ENCODE data around the gene AP1G1. TPM values are rescaled to one million over a fixed set of nuclear protein-coding genes. Genes with fewer than 3 reads are reported as not detected.

The AP1G1 gene
- total and polyA plus RNA-seq, 5 donors from 2014 or later: 11.7 to 190 (median 13.6) TPM

GRCh38 chr16:71727551-71728324, 80.9 kb downstream of the AP1G1 start:
- H3K27ac ChIP-seq (ENCODE audit: insufficient read depth, low read length, poor library complexity, severe bottlenecking): no peak overlapping the region
- no peaks in the 10 kb centered on the region for H3K9me3 ChIP-seq (ENCODE audit: control insufficient read depth in 2 of 2, low read length in 2 of 2)
- DNase-seq: no peak
- H3K36me3 ChIP-seq (ENCODE audit: control insufficient read depth, insufficient read depth, low read length): peaks cover 27% of the 10 kb centered on the region
- peak overlapping the region in 1 of 3 donors; percentile 5 for H3K27ac Mint-ChIP-seq
- no peak for ATAC-seq (ENCODE audit: low read depth in 2 of 2)
- peaks cover 18% of the 10 kb centered on the region for H3K36me3 Mint-ChIP-seq
- no peaks in the 10 kb centered on the region for H3K9me3 Mint-ChIP-seq
- H3K4me1 ChIP-seq (ENCODE audit: control insufficient read depth, insufficient read depth, low read length, poor library complexity, severe bottlenecking): peaks cover 7% of the 10 kb centered on the region
- H3K4me3 Mint-ChIP-seq: peak overlapping the region in 1 of 4 donors; percentile 58
- peaks cover 7 to 15% (median 10%) of the 10 kb centered on the region in 4 donors for H3K4me1 Mint-ChIP-seq
- no peak overlapping the region for H3K4me3 ChIP-seq (ENCODE audit: low read depth, low read length)
- peaks cover 14% of the 10 kb centered on the region for H3K27me3 Mint-ChIP-seq
- H3K27me3 ChIP-seq (ENCODE audit: control insufficient read depth, insufficient read depth, low read length): no peaks in the 10 kb centered on the region

DNA sequence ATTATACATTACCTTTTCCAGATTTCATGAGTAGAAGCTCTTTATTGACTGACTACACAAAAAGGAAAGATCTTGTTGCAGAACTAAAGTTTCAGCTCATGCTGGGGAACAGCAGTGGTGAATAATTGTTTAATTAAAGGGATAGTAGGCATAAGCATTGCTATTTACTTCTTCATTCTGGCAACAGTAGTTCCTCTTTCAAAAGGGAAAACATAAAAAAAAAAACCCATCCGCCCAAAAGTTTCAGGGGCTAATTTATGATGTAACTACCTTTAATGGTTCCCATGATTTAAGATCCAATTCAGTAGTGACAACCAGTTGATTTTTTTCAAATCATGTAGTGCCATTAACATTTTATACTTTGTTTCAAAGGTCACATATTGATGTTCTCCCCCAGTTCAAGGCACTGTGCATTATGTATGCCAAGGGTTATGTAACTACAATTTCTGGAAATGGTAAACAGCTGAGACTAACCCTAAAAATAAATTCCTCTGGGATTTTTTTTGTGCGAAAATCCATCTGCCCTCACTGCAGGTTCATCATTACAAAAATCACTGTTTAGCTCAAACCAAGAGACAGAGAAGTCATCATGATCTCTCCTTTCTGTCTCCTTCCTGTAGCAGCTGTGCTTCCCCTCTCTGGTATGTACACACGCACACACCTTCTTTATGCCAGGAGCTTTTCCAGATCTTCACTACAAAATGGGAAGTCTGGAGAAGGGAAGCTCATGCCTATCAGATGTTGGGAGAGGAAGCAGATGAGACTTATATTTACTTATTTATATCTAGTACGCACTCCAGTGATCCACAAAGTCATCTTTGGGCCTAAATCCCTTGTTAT, 81.9 kb downstream of the AP1G1 start:
- H3K9me3 ChIP-seq (ENCODE audit: control insufficient read depth in 2 of 2, low read length in 2 of 2): no peaks in the 10 kb centered on the region
- Mint-ChIP-seq H3K9me3 (no peaks in the 10 kb centered on the region), H3K27ac (no peak overlapping the region), H3K36me3 (peaks cover 9% of the 10 kb centered on the region), H3K4me3 (peak overlapping the region in 2 of 4 donors; percentile 0 to 71), H3K27me3 (peaks cover 14% of the 10 kb centered on the region), H3K4me1 (peaks cover 9 to 21% (median 14%) of the 10 kb centered on the region in 4 donors)
- peaks cover 16% of the 10 kb centered on the region for H3K4me1 ChIP-seq (ENCODE audit: control insufficient read depth, insufficient read depth, low read length, poor library complexity, severe bottlenecking)
- DNase-seq (no peak), ATAC-seq (ENCODE audit: low read depth in 2 of 2) (no peak)
- H3K36me3 ChIP-seq (ENCODE audit: control insufficient read depth, insufficient read depth, low read length): peaks cover 17% of the 10 kb centered on the region
- H3K27me3 ChIP-seq (ENCODE audit: control insufficient read depth, insufficient read depth, low read length): no peaks in the 10 kb centered on the region
- H3K4me3 ChIP-seq (ENCODE audit: low read depth, low read length): no peak overlapping the region
- H3K27ac ChIP-seq (ENCODE audit: insufficient read depth, low read length, poor library complexity, severe bottlenecking): no peak overlapping the region

DNA sequence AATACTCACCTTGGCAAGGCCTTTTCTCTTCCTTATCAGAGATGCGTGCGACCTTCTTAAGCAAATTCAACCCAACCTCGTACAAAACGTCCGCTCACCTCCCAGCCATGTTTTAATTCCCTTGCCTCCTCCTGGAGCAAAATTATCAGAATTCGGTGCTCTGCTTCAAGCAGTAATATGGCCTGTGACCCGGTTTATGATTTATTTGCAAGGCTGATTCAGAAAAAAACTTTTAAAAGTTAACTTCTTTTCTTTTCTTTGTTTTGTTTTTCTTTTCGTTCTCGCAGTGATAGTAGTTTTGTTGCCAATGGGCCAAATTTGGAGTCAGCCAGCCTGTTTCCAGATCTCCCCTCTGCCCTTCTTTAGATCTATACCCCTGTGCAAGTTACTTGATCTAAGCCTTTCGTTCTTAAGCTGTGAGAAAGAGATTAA, 84.3 kb downstream of the AP1G1 start, which contains the start of gene PHLPP2:
Gene PHLPP2, minus strand, starts transcription at position 382 of the 432 bp plus-strand sequence. CDS start 9,906 bp downstream, outside the sequence.
- H3K27me3 Mint-ChIP-seq: peaks cover 14% of the 10 kb centered on the region
- Histone ChIP-seq H3K4me3 (ENCODE audit: low read depth, low read length) (peak within 1 kb of the TSS; percentile 55), H3K27ac (ENCODE audit: insufficient read depth, low read length, poor library complexity, severe bottlenecking) (peak within 1 kb of the TSS; percentile 79), H3K36me3 (ENCODE audit: control insufficient read depth, insufficient read depth, low read length) (no peaks in the 10 kb centered on the region), H3K27me3 (ENCODE audit: control insufficient read depth, insufficient read depth, low read length) (no peaks in the 10 kb centered on the region), H3K9me3 (ENCODE audit: control insufficient read depth in 2 of 2, low read length in 2 of 2) (no peaks in the 10 kb centered on the region), H3K4me1 (ENCODE audit: control insufficient read depth, insufficient read depth, low read length, poor library complexity, severe bottlenecking) (peaks cover 16% of the 10 kb centered on the region)
- ATAC-seq (ENCODE audit: low read depth in 2 of 2): no peak
- no peak for DNase-seq
- H3K4me3 Mint-ChIP-seq: peak within 1 kb of the TSS; percentile 87 to 95 (median 90)
- peaks cover 9 to 23% (median 14%) of the 10 kb centered on the region in 4 donors for H3K4me1 Mint-ChIP-seq
- H3K36me3 Mint-ChIP-seq: peaks cover 4% of the 10 kb centered on the region
- H3K27ac Mint-ChIP-seq: peak within 1 kb of the TSS; percentile 52 to 84 (median 80)
- H3K9me3 Mint-ChIP-seq: no peaks in the 10 kb centered on the region

- peaks cover 14% of the 10 kb centered on the region for H3K27me3 Mint-ChIP-seq
- Histone ChIP-seq H3K27ac (ENCODE audit: insufficient read depth, low read length, poor library complexity, severe bottlenecking) (peak overlapping the region; percentile 79), H3K4me3 (ENCODE audit: low read depth, low read length) (peak overlapping the region; percentile 55), H3K9me3 (ENCODE audit: control insufficient read depth in 2 of 2, low read length in 2 of 2) (no peaks in the 10 kb centered on the region), H3K4me1 (ENCODE audit: control insufficient read depth, insufficient read depth, low read length, poor library complexity, severe bottlenecking) (peaks cover 16% of the 10 kb centered on the region), H3K36me3 (ENCODE audit: control insufficient read depth, insufficient read depth, low read length) (no peaks in the 10 kb centered on the region), H3K27me3 (ENCODE audit: control insufficient read depth, insufficient read depth, low read length) (no peaks in the 10 kb centered on the region)
- ATAC-seq (ENCODE audit: low read depth in 2 of 2): peak; percentile 85 to 88
- DNase-seq: peak; percentile 72 to 88 (median 86)
- H3K4me1 Mint-ChIP-seq: peaks cover 12 to 23% (median 15%) of the 10 kb centered on the region in 4 donors
- peak overlapping the region; percentile 52 to 84 (median 80) for H3K27ac Mint-ChIP-seq
- H3K4me3 Mint-ChIP-seq: peak overlapping the region; percentile 87 to 95 (median 90)
- H3K36me3 Mint-ChIP-seq: no peaks in the 10 kb centered on the region
- no peaks in the 10 kb centered on the region for H3K9me3 Mint-ChIP-seq
These were observed 84.9 kb downstream of the AP1G1 start for GRCh38 chr16:71723537-71724319.

DNA sequence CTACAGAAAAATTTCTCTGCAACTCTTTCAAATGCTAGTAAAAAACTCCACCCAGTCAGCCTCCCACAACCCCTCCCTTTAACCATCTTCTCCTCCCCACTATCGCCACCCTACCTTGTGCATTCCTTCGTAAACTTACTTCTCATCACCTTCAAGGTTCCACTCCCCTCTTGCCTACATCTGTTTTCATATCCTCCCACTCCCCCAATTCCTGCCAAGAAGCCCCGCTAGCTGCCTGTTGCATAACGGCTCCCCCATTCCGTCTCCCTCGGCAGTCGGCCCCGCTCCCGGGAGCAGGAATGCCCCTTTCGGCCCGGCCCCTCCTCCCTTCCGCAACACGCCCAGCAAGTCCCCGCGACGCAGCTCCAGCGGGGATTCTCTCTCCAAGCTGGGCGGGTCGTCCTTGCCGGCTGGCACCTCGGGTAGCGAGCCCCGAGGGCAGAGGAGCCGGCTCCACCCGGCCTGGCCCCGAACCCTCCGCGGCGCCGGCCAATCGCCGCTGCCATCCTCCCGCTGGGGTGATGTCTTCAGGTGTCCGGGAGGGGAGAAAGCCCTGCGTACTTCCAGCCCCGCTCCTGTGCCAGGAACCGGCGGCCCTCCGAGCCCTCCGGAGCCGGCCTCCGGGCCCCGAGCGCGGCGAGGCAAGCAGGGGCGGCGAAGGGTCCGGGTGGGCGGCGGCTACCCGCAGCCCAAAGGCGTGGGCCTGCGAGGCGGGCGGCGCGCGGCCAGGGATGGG, 85.7 kb downstream of the AP1G1 start:
- Mint-ChIP-seq H3K4me1 (peaks cover 14 to 23% (median 16%) of the 10 kb centered on the region in 4 donors), H3K9me3 (no peaks in the 10 kb centered on the region), H3K4me3 (peak overlapping the region; percentile 94 to 98 (median 96)), H3K27ac (peak overlapping the region; percentile 91 to 96 (median 92)), H3K27me3 (peaks cover 14% of the 10 kb centered on the region), H3K36me3 (no peaks in the 10 kb centered on the region)
- Histone ChIP-seq H3K9me3 (ENCODE audit: control insufficient read depth in 2 of 2, low read length in 2 of 2) (no peaks in the 10 kb centered on the region), H3K4me1 (ENCODE audit: control insufficient read depth, insufficient read depth, low read length, poor library complexity, severe bottlenecking) (peaks cover 16% of the 10 kb centered on the region), H3K4me3 (ENCODE audit: low read depth, low read length) (peak overlapping the region; percentile 84), H3K36me3 (ENCODE audit: control insufficient read depth, insufficient read depth, low read length) (no peaks in the 10 kb centered on the region), H3K27me3 (ENCODE audit: control insufficient read depth, insufficient read depth, low read length) (no peaks in the 10 kb centered on the region), H3K27ac (ENCODE audit: insufficient read depth, low read length, poor library complexity, severe bottlenecking) (peak overlapping the region; percentile 79)
- ATAC-seq (ENCODE audit: low read depth in 2 of 2) (peak; percentile 2 to 20), DNase-seq (peak; percentile 46 to 71 (median 52))

GRCh38 chr16:71721066-71721740, 87.4 kb downstream of the AP1G1 start:
- peaks cover 14% of the 10 kb centered on the region for H3K27me3 Mint-ChIP-seq
- H3K4me1 ChIP-seq (ENCODE audit: control insufficient read depth, insufficient read depth, low read length, poor library complexity, severe bottlenecking): peaks cover 16% of the 10 kb centered on the region
- DNase-seq (no peak), ATAC-seq (ENCODE audit: low read depth in 2 of 2) (no peak)
- H3K27ac Mint-ChIP-seq: peak overlapping the region in 1 of 3 donors; percentile 91
- no peaks in the 10 kb centered on the region for H3K36me3 ChIP-seq (ENCODE audit: control insufficient read depth, insufficient read depth, low read length)
- H3K36me3 Mint-ChIP-seq: no peaks in the 10 kb centered on the region
- no peak overlapping the region for H3K4me3 ChIP-seq (ENCODE audit: low read depth, low read length)
- no peaks in the 10 kb centered on the region for H3K27me3 ChIP-seq (ENCODE audit: control insufficient read depth, insufficient read depth, low read length)
- no peaks in the 10 kb centered on the region for H3K9me3 Mint-ChIP-seq
- peaks cover 20 to 23% (median 22%) of the 10 kb centered on the region in 4 donors for H3K4me1 Mint-ChIP-seq
- no peaks in the 10 kb centered on the region for H3K9me3 ChIP-seq (ENCODE audit: control insufficient read depth in 2 of 2, low read length in 2 of 2)
- H3K4me3 Mint-ChIP-seq: peak overlapping the region in 2 of 4 donors; percentile 47 to 80
- no peak overlapping the region for H3K27ac ChIP-seq (ENCODE audit: insufficient read depth, low read length, poor library complexity, severe bottlenecking)
